Endothelial cell of umbilical vein (primary cell): ENCODE results near the gene IPO4. TPM values are rescaled to one million over a fixed set of nuclear protein-coding genes. Genes with fewer than 3 reads are reported as not detected.

Experiments used
- BruUV-seq: library from RNA; stranded (reverse); fragments of 400-500 nt; replicated peaks from 2 replicates; lab custom pipeline; 2021; lab: Mats Ljungman, UMichigan
- CTCF ChIA-PET: fragments of 300-600, 350-600 bp; sonication (Branson Sonifier 250); formaldehyde crosslinking; loops from one replicate; lab custom pipeline; 2021; ENCODE audit warnings: antibody characterized with exemption, inconsistent platforms; lab: Charles Lee
- POLR2A ChIA-PET: fragments of 300-600, 350-600 bp; sonication (Branson Sonifier 250); formaldehyde crosslinking; loops from one replicate; lab custom pipeline; 2021; ENCODE audit warnings: antibody characterized with exemption, inconsistent platforms; lab: Charles Lee
- DNase-seq: peaks from one replicate; pipeline ENCODE4 v3.0.0-alpha.2; 2011; ENCODE audit warnings: low read depth, low spot score
- FAIRE-seq: peaks from 2 replicates; lab custom pipeline; 2011; peaks lifted over from hg19 to GRCh38; lab: Jason Lieb, UNC
- H2AFZ ChIP-seq: 2 replicates; pipeline ENCODE4 v1.6.0; 2012; ENCODE audit warnings: low read depth, low read length, control low read depth, inconsistent platforms
- H3K27ac ChIP-seq: 2 replicates; pipeline ENCODE4 v1.5.1; 2011; ENCODE audit warnings: low read depth, mild to moderate bottlenecking, control low read depth, low read length, moderate library complexity; ENCODE audit not compliant: insufficient read depth
- H3K27me3 ChIP-seq, 2 experiments: 2 replicates each; pipeline versions ENCODE4 v1.6.0 to v1.6.1; 2011; ENCODE audit warnings: low read length in 2 of 2, mixed read lengths in 1 of 2; ENCODE audit not compliant: control insufficient read depth in 2 of 2, insufficient read depth in 2 of 2
- H3K36me3 ChIP-seq, 2 experiments: 2 replicates in 1 of 2; 3 replicates in 1 of 2; pipeline ENCODE4 v1.5.1; 2011; ENCODE audit warnings: low read length in 2 of 2, mild to moderate bottlenecking in 1 of 2, moderate library complexity in 1 of 2; ENCODE audit not compliant: control insufficient read depth in 2 of 2, insufficient read depth in 2 of 2; ENCODE audit errors: extremely low read depth in 1 of 2
- H3K4me1 ChIP-seq: 3 replicates; pipeline ENCODE4 v1.5.1; 2011; ENCODE audit warnings: mild to moderate bottlenecking, low read length; ENCODE audit not compliant: control insufficient read depth, insufficient read depth; ENCODE audit errors: extremely low read depth
- H3K4me2 ChIP-seq: 2 replicates; pipeline ENCODE4 v1.6.1; 2011; ENCODE audit warnings: low read length, control low read depth, mixed read lengths; ENCODE audit not compliant: insufficient read depth
- H3K4me3 ChIP-seq, 3 experiments: fragments of 200-600 bp in 1 of 3; sonication (generic), shearing (Covaris generic) in 1 of 3; replicated peaks in 1 of 3; 2 replicates each; pipeline ENCODE4 v1.5.1; 2011 to 2016; ENCODE audit warnings: control low read depth in 3 of 3, low read length in 3 of 3, mild to moderate bottlenecking in 2 of 3, inconsistent platforms in 1 of 3, low read depth in 1 of 3, moderate library complexity in 1 of 3; ENCODE audit not compliant: insufficient read depth in 1 of 3
- H3K79me2 ChIP-seq: 2 replicates; pipeline ENCODE4 v1.6.0; 2012; ENCODE audit warnings: low read length, inconsistent platforms; ENCODE audit not compliant: control insufficient read depth, insufficient read depth
- H3K9ac ChIP-seq: replicated peaks from 2 replicates; pipeline ENCODE3; 2011; ENCODE audit warnings: low read length, control low read depth; ENCODE audit not compliant: insufficient read depth; ENCODE audit errors: extremely low read depth
- H3K9me1 ChIP-seq: replicated peaks from 3 replicates; pipeline ENCODE4 v1.6.0; 2011; ENCODE audit warnings: mild to moderate bottlenecking, low read length; ENCODE audit not compliant: control insufficient read depth, insufficient read depth; ENCODE audit errors: extremely low read depth
- H3K9me3 ChIP-seq: replicated peaks from 2 replicates; pipeline ENCODE4 v1.5.1; 2012; ENCODE audit warnings: low read length, inconsistent platforms; ENCODE audit not compliant: control insufficient read depth, insufficient read depth
- H4K20me1 ChIP-seq: replicated peaks from 2 replicates; pipeline ENCODE3; 2011; ENCODE audit warnings: mild to moderate bottlenecking, low read length; ENCODE audit not compliant: control insufficient read depth, insufficient read depth; ENCODE audit errors: extremely low read depth
- EZH2 ChIP-seq: IDR thresholded peaks from 2 replicates; pipeline ENCODE4 v1.6.1; 2012; ENCODE audit warnings: borderline replicate concordance, low read depth, mild to moderate bottlenecking, moderate library complexity, low read length, inconsistent platforms; ENCODE audit not compliant: severe bottlenecking
- FOS ChIP-seq: IDR thresholded peaks from 2 replicates; pipeline ENCODE4 v1.6.1; 2011; ENCODE audit warnings: mild to moderate bottlenecking, low read length, moderate library complexity, borderline replicate concordance; ENCODE audit not compliant: insufficient read depth
- JUN ChIP-seq: IDR thresholded peaks from 2 replicates; pipeline ENCODE4 v1.6.1; 2011; ENCODE audit warnings: borderline replicate concordance, low read depth; ENCODE audit not compliant: insufficient read length, insufficient read depth
- MAX ChIP-seq: IDR thresholded peaks from 2 replicates; pipeline ENCODE4 v1.6.1; 2011; ENCODE audit not compliant: insufficient read depth, insufficient read length
- MYC ChIP-seq: IDR thresholded peaks from one replicate; pipeline ENCODE4 v1.6.1; 2011; ENCODE audit warnings: mild to moderate bottlenecking, low read depth, low read length
- POLR2A ChIP-seq: IDR thresholded peaks from 2 replicates; pipeline ENCODE4 v1.6.1; 2012; ENCODE audit warnings: low read depth, mild to moderate bottlenecking, control low read depth, low read length
- POLR2AphosphoS5 ChIP-seq: IDR thresholded peaks from 2 replicates; pipeline ENCODE4 v1.6.1; 2012; ENCODE audit warnings: low read depth, mild to moderate bottlenecking, control low read depth, low read length, moderate library complexity; ENCODE audit not compliant: insufficient read depth
- dilution Hi-C: fragments of 300-500 bp; cut with MboI; formaldehyde crosslinking; loops from one replicate; pipeline ENCODE4 v1.15.0; 2019; ENCODE audit warnings: low sequenced_read_pairs; ENCODE audit not compliant: extremely low pct_ligation_motif_present
- intact Hi-C: fragments of 100-400 bp; cut with micrococcal nuclease; formaldehyde crosslinking; loops from one replicate; pipeline ENCODE4 v1.10.0; 2022
- polyA plus RNA-seq, 4 experiments: library from polyadenylated mRNA; depleted of rRNA in 3 of 4; stranded (reverse) in 3 of 4; unstranded in 1 of 4; fragments of >200 nt; gene quantifications; 2 replicates each; pipeline versions ENCODE4 v1.2.1 to v1.2.3, GENCODE V29; 2011 to 2012; ENCODE audit warnings: missing spikeins in 1 of 4
- total RNA-seq: library from RNA; stranded (reverse); gene quantifications from 2 replicates; pipeline ENCODE4 v1.2.3, GENCODE V29; 2021
- TF ChIP-seq, protein P1 (sequence below), 2 donors: IDR thresholded peaks; 1 replicate in 1 of 2; 2 replicates in 1 of 2; pipeline ENCODE4 v1.5.1; 2011; ENCODE audit warnings: low read length in 2 of 2, mild to moderate bottlenecking in 2 of 2, moderate library complexity in 2 of 2, control low read depth in 1 of 2, inconsistent platforms in 1 of 2, low read depth in 1 of 2; ENCODE audit not compliant: insufficient read depth in 1 of 2; ENCODE audit errors: extremely low read depth in 1 of 2

The IPO4 gene
- total and polyA plus RNA-seq, 2 donors (not counting 3 experiments of a cell fraction or from before 2014, with no cell fraction given), result 24.6 to 66.5 TPM

- CTCF ChIA-PET, result interaction anchor here (1.0 to 1.6 kb wide), 7 partner anchors 9 to 119 kb away, joined by 3 to 6 read pairs (median 5); partner anchors contain the start of genes CHMP4A, CIDEB, IRF9 and MDP1
- Histone ChIP-seq H3K27ac (no peak overlapping the region), H3K4me2 (peak overlapping the region; percentile 1), H3K27me3 (no peaks in the 10 kb centered on the region), H3K9me1 (no peaks in the 10 kb centered on the region), H3K4me1 (peaks cover 6% of the 10 kb centered on the region), H2AFZ (no peak overlapping the region), H3K4me3 (no peak overlapping the region), H3K9ac (peak overlapping the region; percentile 14), H3K9me3 (no peaks in the 10 kb centered on the region), H3K36me3 (peaks cover 5 to 32% of the 10 kb centered on the region in 2 experiments), H4K20me1 (no peaks in the 10 kb centered on the region), H3K79me2 (peaks cover 20% of the 10 kb centered on the region)
- POLR2A ChIA-PET, result interaction anchor here (1.0 kb wide), 1 partner anchor 24 kb away, joined by 5 read pairs; the partner anchor contains the start of gene CHMP4A
- intact Hi-C loops (loop anchor here (2.0 kb wide), 4 partner anchors 28 to 108 kb away; partner anchors contain the start of genes DCAF11, IRF9, NRL and PSME2), dilution Hi-C loops (no loop called here)
- DNase-seq (no peak), FAIRE-seq (no peak)
- TF ChIP-seq EZH2, result no peak
- no peak for TF ChIP-seq POLR2A
- no peak for TF ChIP-seq POLR2AphosphoS5
- TF ChIP-seq FOS, result no peak
- TF ChIP-seq, protein P1, sequence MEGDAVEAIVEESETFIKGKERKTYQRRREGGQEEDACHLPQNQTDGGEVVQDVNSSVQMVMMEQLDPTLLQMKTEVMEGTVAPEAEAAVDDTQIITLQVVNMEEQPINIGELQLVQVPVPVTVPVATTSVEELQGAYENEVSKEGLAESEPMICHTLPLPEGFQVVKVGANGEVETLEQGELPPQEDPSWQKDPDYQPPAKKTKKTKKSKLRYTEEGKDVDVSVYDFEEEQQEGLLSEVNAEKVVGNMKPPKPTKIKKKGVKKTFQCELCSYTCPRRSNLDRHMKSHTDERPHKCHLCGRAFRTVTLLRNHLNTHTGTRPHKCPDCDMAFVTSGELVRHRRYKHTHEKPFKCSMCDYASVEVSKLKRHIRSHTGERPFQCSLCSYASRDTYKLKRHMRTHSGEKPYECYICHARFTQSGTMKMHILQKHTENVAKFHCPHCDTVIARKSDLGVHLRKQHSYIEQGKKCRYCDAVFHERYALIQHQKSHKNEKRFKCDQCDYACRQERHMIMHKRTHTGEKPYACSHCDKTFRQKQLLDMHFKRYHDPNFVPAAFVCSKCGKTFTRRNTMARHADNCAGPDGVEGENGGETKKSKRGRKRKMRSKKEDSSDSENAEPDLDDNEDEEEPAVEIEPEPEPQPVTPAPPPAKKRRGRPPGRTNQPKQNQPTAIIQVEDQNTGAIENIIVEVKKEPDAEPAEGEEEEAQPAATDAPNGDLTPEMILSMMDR (IDR thresholded peaks at IDR 0.05; ENCODE audit: extremely low read depth in 1 of 2, insufficient read depth in 1 of 2, low read depth in 1 of 2, low read length in 2 of 2), result no peak
- BruUV-seq, result no TSS peak
Measured at GRCh38 chr14:24189059-24189375, 401 bp upstream of the IPO4 start.

DNA sequence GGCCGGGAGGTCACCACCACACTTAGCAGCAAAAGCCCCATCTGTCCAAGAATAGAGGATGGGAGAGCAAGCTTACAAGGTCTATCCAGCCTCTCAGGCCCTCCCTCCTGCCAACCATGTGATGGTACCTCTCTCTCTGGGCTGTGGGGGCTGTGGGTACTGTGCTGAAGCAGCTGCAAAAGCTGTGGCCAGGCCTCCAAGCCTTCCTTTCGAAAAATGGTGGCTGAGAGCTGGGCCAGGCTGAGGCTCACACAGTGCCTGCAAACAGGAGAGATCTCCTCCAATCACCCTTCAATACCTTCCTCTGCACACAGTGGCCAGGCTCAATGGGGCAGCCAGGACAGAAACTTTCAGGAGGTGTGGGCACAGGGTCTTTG lies 1.1 kb downstream of the IPO4 start:
- Histone ChIP-seq H4K20me1 (no peaks in the 10 kb centered on the region), H3K9me1 (no peaks in the 10 kb centered on the region), H3K4me1 (peaks cover 6% of the 10 kb centered on the region), H2AFZ (no peak overlapping the region), H3K4me2 (peak overlapping the region; percentile 75), H3K27ac (no peak overlapping the region), H3K9ac (peak overlapping the region; percentile 42), H3K9me3 (no peaks in the 10 kb centered on the region), H3K27me3 (no peaks in the 10 kb centered on the region), H3K36me3 (peaks cover 0 to 33% of the 10 kb centered on the region in 2 experiments), H3K79me2 (peaks cover 11% of the 10 kb centered on the region), H3K4me3 (peak overlapping the region in 1 of 3 experiments; percentile 37)
- ChIA-PET CTCF (interaction anchor here (1.1 kb wide), 1 partner anchor 129 kb away, joined by 3 read pairs; no protein-coding TSS in a partner anchor), POLR2A (interaction anchor here (1.0 to 1.8 kb wide), 2 partner anchors 8 to 25 kb away, joined by 3 read pairs; partner anchors contain the start of gene TM9SF1)
- dilution Hi-C loops (no loop called here), intact Hi-C loops (no loop called here)
- DNase-seq (no peak), FAIRE-seq (no peak)
- TF ChIP-seq MAX (no peak), EZH2 (no peak), MYC (no peak), JUN (no peak), POLR2A (no peak)
- TF ChIP-seq, protein P1 (IDR thresholded peaks at IDR 0.05; ENCODE audit: extremely low read depth in 1 of 2, insufficient read depth in 1 of 2, low read depth in 1 of 2, low read length in 2 of 2), result no peak
- TSS peak; percentile 18 for BruUV-seq
